C4-2B (cell line): Measurements from ENCODE around the gene CR2.

Experiments used
- CTCF ChIP-seq: fragments of 450-650 bp; conservative IDR thresholded peaks from 2 replicates; pipeline ENCODE4 v1.5.1; 2017; ENCODE audit warnings: mild to moderate bottlenecking
- ZFX ChIP-seq: fragments of 450-650 bp; IDR thresholded peaks from 2 replicates; pipeline ENCODE4 v1.6.1; 2017

GRCh38 chr1:207470927-207471326 is 16.8 kb downstream of the CR2 start:
- TF ChIP-seq CTCF, result no peak
- TF ChIP-seq ZFX, result no peak
